Measurements from ENCODE around the gene PIP5K1B.

- TF ChIP-seq, protein P1, sequence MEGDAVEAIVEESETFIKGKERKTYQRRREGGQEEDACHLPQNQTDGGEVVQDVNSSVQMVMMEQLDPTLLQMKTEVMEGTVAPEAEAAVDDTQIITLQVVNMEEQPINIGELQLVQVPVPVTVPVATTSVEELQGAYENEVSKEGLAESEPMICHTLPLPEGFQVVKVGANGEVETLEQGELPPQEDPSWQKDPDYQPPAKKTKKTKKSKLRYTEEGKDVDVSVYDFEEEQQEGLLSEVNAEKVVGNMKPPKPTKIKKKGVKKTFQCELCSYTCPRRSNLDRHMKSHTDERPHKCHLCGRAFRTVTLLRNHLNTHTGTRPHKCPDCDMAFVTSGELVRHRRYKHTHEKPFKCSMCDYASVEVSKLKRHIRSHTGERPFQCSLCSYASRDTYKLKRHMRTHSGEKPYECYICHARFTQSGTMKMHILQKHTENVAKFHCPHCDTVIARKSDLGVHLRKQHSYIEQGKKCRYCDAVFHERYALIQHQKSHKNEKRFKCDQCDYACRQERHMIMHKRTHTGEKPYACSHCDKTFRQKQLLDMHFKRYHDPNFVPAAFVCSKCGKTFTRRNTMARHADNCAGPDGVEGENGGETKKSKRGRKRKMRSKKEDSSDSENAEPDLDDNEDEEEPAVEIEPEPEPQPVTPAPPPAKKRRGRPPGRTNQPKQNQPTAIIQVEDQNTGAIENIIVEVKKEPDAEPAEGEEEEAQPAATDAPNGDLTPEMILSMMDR (IDR thresholded peaks at IDR 0.05) = no peak
- TF ChIP-seq POLR2A (IDR thresholded peaks at IDR 0.05) = no peak
Observed at GRCh38 chr9:68808338-68808890, 103.4 kb downstream of the PIP5K1B start.

All from uterus (tissue), 2 donors.